Measurements from ENCODE around the gene WT1. TPM values are rescaled to one million over a fixed set of nuclear protein-coding genes. Genes with fewer than 3 reads are reported as not detected.

WT1 gene
- total and polyA plus RNA-seq, 2 of the 4 experiments (the other 2 are of a cell fraction): not detected

- ATAC-seq (ENCODE audit: low read depth) (no peak), DNase-seq (no peak)
- Histone ChIP-seq H3K27ac (ENCODE audit: insufficient read depth, low read length) (no peak overlapping the region), H2BK120ac (ENCODE audit: low read depth, low read length) (no peak overlapping the region), H3K36me3 (ENCODE audit: control insufficient read depth, insufficient read depth, low read length) (no peaks in the 10 kb centered on the region), H4K91ac (ENCODE audit: insufficient read depth, low read depth, low read length) (no peak overlapping the region), H2BK20ac (ENCODE audit: low read depth, low read length) (no peak overlapping the region), H3K9ac (ENCODE audit: low read depth, low read length) (no peak overlapping the region), H4K5ac (ENCODE audit: low read depth, low read length) (no peak overlapping the region), H2AK5ac (ENCODE audit: low read depth, low read length) (no peak overlapping the region), H3K14ac (replicated peaks; ENCODE audit: low read depth, low read length) (no peak overlapping the region), H2AK9ac (replicated peaks; ENCODE audit: low read depth, low read length, poor library complexity) (no peak overlapping the region), H3K4me2 (ENCODE audit: low read depth, low read length) (no peak overlapping the region), H2BK5ac (ENCODE audit: low read depth, low read length, poor library complexity, severe bottlenecking) (no peak overlapping the region), H3K4me1 (ENCODE audit: control insufficient read depth, insufficient read depth, low read length) (no peaks in the 10 kb centered on the region), H3K79me1 (ENCODE audit: low read depth in 1 of 2, low read length in 2 of 2) (no peaks in the 10 kb centered on the region), H3K27me3 (ENCODE audit: control insufficient read depth, insufficient read depth, low read length) (peaks cover 1% of the 10 kb centered on the region; the same call in 1 of the 2 replicates), H4K20me1 (ENCODE audit: insufficient read depth, low read length) (no peaks in the 10 kb centered on the region), H4K8ac (ENCODE audit: low read depth in 2 of 2, low read length in 2 of 2) (no peak overlapping the region), H3K23ac (ENCODE audit: low read depth, low read length) (no peak overlapping the region), H3K56ac (ENCODE audit: extremely low read depth, insufficient read depth, low read length) (no peak overlapping the region), H3K4ac (ENCODE audit: low read depth, low read length) (no peak overlapping the region), H2BK15ac (ENCODE audit: low read depth, low read length) (no peak overlapping the region), H3K9me3 (ENCODE audit: control insufficient read depth, insufficient read depth, low read length) (no peaks in the 10 kb centered on the region), H3K4me3 (ENCODE audit: insufficient read depth, low read depth, low read length) (no peak overlapping the region), H3K18ac (ENCODE audit: low read depth, low read length) (no peak overlapping the region), H2AFZ (replicated peaks; ENCODE audit: low read length, poor library complexity) (no peak overlapping the region), H3K9me1 (ENCODE audit: insufficient read depth, low read length) (no peaks in the 10 kb centered on the region)
- intact Hi-C loops (cut with micrococcal nuclease) (no loop called here), in situ Hi-C loops (cut with MboI; ENCODE audit: low sequenced_read_pairs) (no loop called here), dilution Hi-C loops (cut with HindIII; ENCODE audit: low sequenced_read_pairs, unreplicated experiment) (no loop called here)
- BruUV-seq (replicated peaks): no TSS peak
- no CpG with 5 or more reads among the region's 4 CpGs for WGBS, 2 experiments (ENCODE audit: extremely low coverage in 2 of 2, insufficient read length in 1 of 2)
- ChIA-PET POLR2A (ENCODE audit: unreplicated experiment) (no interaction called here), CTCF (no interaction called here)
- TF ChIP-seq BHLHE40 (IDR thresholded peaks at IDR 0.05; ENCODE audit: low read depth, low read length) (no peak), SMC3 (IDR thresholded peaks at IDR 0.05; ENCODE audit: low read depth, low read length) (no peak), CEBPB (IDR thresholded peaks at IDR 0.05; ENCODE audit: low read depth, low read length) (no peak), MAFK (IDR thresholded peaks at IDR 0.05; ENCODE audit: low read depth, low read length) (no peak), FOS (IDR thresholded peaks at IDR 0.05; ENCODE audit: low read depth, low read length) (no peak), MXI1 (IDR thresholded peaks at IDR 0.05; ENCODE audit: borderline replicate concordance, low read depth, low read length) (no peak), MAZ (IDR thresholded peaks at IDR 0.05; ENCODE audit: borderline replicate concordance, low read depth, low read length) (no peak), RCOR1 (IDR thresholded peaks at IDR 0.05; ENCODE audit: insufficient replicate concordance, low read length) (no peak), NFE2L2 (IDR thresholded peaks at IDR 0.05; ENCODE audit: low read depth, low read length) (no peak), RFX5 (IDR thresholded peaks at IDR 0.05; ENCODE audit: low read depth, low read length) (no peak)
Observed at GRCh38 chr11:32396991-32397390, 38.3 kb downstream of the WT1 start.
